ENCODE results near the gene KAT2A.

KAT2A gene

GRCh38 chr17:42079541-42079940, 41.6 kb downstream of the KAT2A start:
- H3K9me3 Mint-ChIP-seq: no peaks in the 10 kb centered on the region

GRCh38 chr17:42078396-42079043, 42.6 kb downstream of the KAT2A start:
- peaks cover 0 to under 1% of the 10 kb centered on the region in 2 donors for H3K4me1 Mint-ChIP-seq
- no peaks in the 10 kb centered on the region for H3K36me3 Mint-ChIP-seq
- no peaks in the 10 kb centered on the region for H3K9me3 Mint-ChIP-seq
- DNase-seq: no peak
- H3K4me3 Mint-ChIP-seq: no peak overlapping the region
- no peak overlapping the region for H3K27ac Mint-ChIP-seq
- peaks cover 7 to 8% of the 10 kb centered on the region in 2 donors for H3K27me3 Mint-ChIP-seq
- ATAC-seq (replicated peaks): no peak

More at GRCh38 chr17:42079541-42079940, 41.6 kb downstream of the KAT2A start:
- no peak for ATAC-seq (replicated peaks)
- Mint-ChIP-seq H3K36me3 (no peaks in the 10 kb centered on the region), H3K27ac (peak overlapping the region; percentile 31), H3K4me1 (no peaks in the 10 kb centered on the region), H3K27me3 (peaks cover 0 to 4% of the 10 kb centered on the region in 2 donors), H3K4me3 (no peak overlapping the region)
- DNase-seq: no peak

GRCh38 chr17:42077755-42078154, 43.4 kb downstream of the KAT2A start:
- peaks cover 3 to 8% of the 10 kb centered on the region in 2 donors for H3K4me1 Mint-ChIP-seq
- H3K9me3 Mint-ChIP-seq: no peaks in the 10 kb centered on the region
- H3K27ac Mint-ChIP-seq: no peak overlapping the region

GRCh38 chr17:42076797-42077559, 44.2 kb downstream of the KAT2A start:
- ATAC-seq (replicated peaks) (no peak), DNase-seq (no peak)
- peaks cover 4 to 12% of the 10 kb centered on the region in 2 donors for H3K4me1 Mint-ChIP-seq
- no peak overlapping the region for H3K27ac Mint-ChIP-seq
- no peak overlapping the region for H3K4me3 Mint-ChIP-seq
- no peaks in the 10 kb centered on the region for H3K9me3 Mint-ChIP-seq
- H3K27me3 Mint-ChIP-seq: peaks cover 12 to 19% of the 10 kb centered on the region in 2 donors
- H3K36me3 Mint-ChIP-seq: no peaks in the 10 kb centered on the region

More at GRCh38 chr17:42077755-42078154, 43.4 kb downstream of the KAT2A start:
- ATAC-seq (replicated peaks): no peak
- Mint-ChIP-seq H3K36me3 (no peaks in the 10 kb centered on the region), H3K4me3 (no peak overlapping the region), H3K27me3 (peaks cover 15% of the 10 kb centered on the region in 2 donors)
- DNase-seq: no peak

- DNase-seq: no peak
- Mint-ChIP-seq H3K9me3 (no peaks in the 10 kb centered on the region), H3K4me3 (no peak overlapping the region), H3K27me3 (peaks cover 20 to 31% of the 10 kb centered on the region in 2 donors), H3K4me1 (peaks cover 4 to 19% of the 10 kb centered on the region in 2 donors), H3K27ac (no peak overlapping the region), H3K36me3 (no peaks in the 10 kb centered on the region)
- ATAC-seq (replicated peaks): no peak
These were observed 45.4 kb downstream of the KAT2A start for GRCh38 chr17:42075789-42076188.

- H3K36me3 Mint-ChIP-seq: no peaks in the 10 kb centered on the region
- no peaks in the 10 kb centered on the region for H3K9me3 Mint-ChIP-seq
- peaks cover 20 to 44% of the 10 kb centered on the region in 2 donors for H3K27me3 Mint-ChIP-seq
- peak; percentile 59 to 70 for ATAC-seq (replicated peaks)
- peak overlapping the region; percentile 65 to 80 for H3K4me3 Mint-ChIP-seq
- no peak for DNase-seq
- peaks cover 4 to 20% of the 10 kb centered on the region in 2 donors for H3K4me1 Mint-ChIP-seq
- no peak overlapping the region for H3K27ac Mint-ChIP-seq
These were observed 48.6 kb downstream of the KAT2A start for GRCh38 chr17:42072323-42073187.

GRCh38 chr17:42071810-42072209, 49.4 kb downstream of the KAT2A start:
- H3K4me3 Mint-ChIP-seq: peak overlapping the region; percentile 52 to 62
- H3K36me3 Mint-ChIP-seq: no peaks in the 10 kb centered on the region
- H3K4me1 Mint-ChIP-seq: peaks cover 6 to 24% of the 10 kb centered on the region in 2 donors
- ATAC-seq (replicated peaks): no peak
- no peak for DNase-seq
- H3K9me3 Mint-ChIP-seq: no peaks in the 10 kb centered on the region
- H3K27me3 Mint-ChIP-seq: peaks cover 20 to 44% of the 10 kb centered on the region in 2 donors
- no peak overlapping the region for H3K27ac Mint-ChIP-seq

- peaks cover 18 to 42% of the 10 kb centered on the region in 2 donors for H3K27me3 Mint-ChIP-seq
- H3K4me1 Mint-ChIP-seq: peaks cover 9 to 29% of the 10 kb centered on the region in 2 donors
- no peaks in the 10 kb centered on the region for H3K9me3 Mint-ChIP-seq
- H3K27ac Mint-ChIP-seq: peak overlapping the region; percentile 14
- H3K4me3 Mint-ChIP-seq: no peak overlapping the region
- ATAC-seq (replicated peaks): no peak
- no peaks in the 10 kb centered on the region for H3K36me3 Mint-ChIP-seq
- no peak for DNase-seq
These were observed 52.2 kb downstream of the KAT2A start for GRCh38 chr17:42068979-42069378.

- ATAC-seq (replicated peaks) (peak; percentile 20 to 31), DNase-seq (peak; percentile 38)
- no peak overlapping the region for H3K4me3 Mint-ChIP-seq
- peaks cover 15 to 30% of the 10 kb centered on the region in 2 donors for H3K4me1 Mint-ChIP-seq
- H3K27ac Mint-ChIP-seq: no peak overlapping the region
- H3K36me3 Mint-ChIP-seq: no peaks in the 10 kb centered on the region
- H3K9me3 Mint-ChIP-seq: no peaks in the 10 kb centered on the region
- H3K27me3 Mint-ChIP-seq: peaks cover 7 to 28% of the 10 kb centered on the region in 2 donors
These were observed 53.6 kb downstream of the KAT2A start for GRCh38 chr17:42067371-42068091.

- DNase-seq: no peak
- Mint-ChIP-seq H3K27ac (no peak overlapping the region), H3K4me3 (no peak overlapping the region), H3K9me3 (no peaks in the 10 kb centered on the region), H3K36me3 (no peaks in the 10 kb centered on the region), H3K27me3 (peaks cover 0 to 8% of the 10 kb centered on the region in 2 donors), H3K4me1 (peaks cover 18 to 20% of the 10 kb centered on the region in 2 donors)
- no peak for ATAC-seq (replicated peaks)
These were observed 56.0 kb downstream of the KAT2A start for GRCh38 chr17:42065201-42065600.
